A673 (cell line): ENCODE measurements around the gene AFF2.

Experiments used
- CTCF ChIP-seq: fragments of 300-800, 200-600 bp; sonication (generic); conservative IDR thresholded peaks from 2 replicates; pipeline ENCODE4 v1.5.1; 2017; ENCODE audit warnings: low read depth, mild to moderate bottlenecking, antibody characterized with exemption, low read length, moderate library complexity, mixed read lengths
- EZH2 ChIP-seq: fragments of 200-600 bp; sonication (generic); IDR thresholded peaks from 2 replicates; pipeline ENCODE4 v1.6.1; 2017; ENCODE audit warnings: borderline replicate concordance, low read depth, mild to moderate bottlenecking, mixed read lengths, antibody characterized with exemption, low read length; ENCODE audit not compliant: poor library complexity, severe bottlenecking

GRCh38 chrX:148874636-148875246 is 374.3 kb downstream of the AFF2 start:
- TF ChIP-seq CTCF (no peak), EZH2 (no peak)
